Endodermal cell (in vitro differentiated cells): Measurements from ENCODE around the gene DKK3. TPM values are rescaled to one million over a fixed set of nuclear protein-coding genes. Genes with fewer than 3 reads are reported as not detected.

Experiments
- DNase-seq: peaks from one replicate; pipeline ENCODE4 v3.0.0-alpha.2; 2017
- H3K27ac ChIP-seq: 2 replicates; pipeline ENCODE4 v1.5.1; 2013; ENCODE audit warnings: mild to moderate bottlenecking, low read depth, low read length, moderate library complexity
- H3K27me3 ChIP-seq: 2 replicates; pipeline ENCODE4 v1.6.1; 2013; ENCODE audit warnings: mild to moderate bottlenecking, low read length, moderate library complexity; ENCODE audit not compliant: insufficient read depth, control insufficient read depth, poor library complexity, severe bottlenecking
- H3K36me3 ChIP-seq: 2 replicates; pipeline ENCODE4 v1.7.0; 2013; ENCODE audit warnings: mild to moderate bottlenecking, low read length, moderate library complexity; ENCODE audit not compliant: control insufficient read depth, insufficient read depth
- H3K4me1 ChIP-seq: one replicate; pipeline ENCODE4 v1.7.0; 2013; ENCODE audit warnings: low read length; ENCODE audit not compliant: control insufficient read depth, insufficient read depth
- H3K4me3 ChIP-seq: 2 replicates; pipeline ENCODE4 v1.5.1; 2013; ENCODE audit warnings: mild to moderate bottlenecking, low read length, moderate library complexity
- H3K9ac ChIP-seq: 2 replicates; pipeline ENCODE4 v1.6.1; 2013; ENCODE audit warnings: mild to moderate bottlenecking, low read length, moderate library complexity; ENCODE audit not compliant: poor library complexity, severe bottlenecking; ENCODE audit errors: extremely low read depth
- H3K9me3 ChIP-seq: 2 replicates; pipeline ENCODE4 v1.6.1; 2013; ENCODE audit warnings: mild to moderate bottlenecking, low read length, moderate library complexity; ENCODE audit not compliant: control insufficient read depth
- H3K27ac Mint-ChIP-seq: 2 replicates; pipeline ENCODE4 v1.8.0; 2020; ENCODE audit warnings: mixed read lengths
- H3K27me3 Mint-ChIP-seq: 2 replicates; pipeline ENCODE4 v1.8.0; 2021; ENCODE audit warnings: mild to moderate bottlenecking, mixed read lengths; ENCODE audit not compliant: insufficient read depth
- H3K36me3 Mint-ChIP-seq: 2 replicates; pipeline ENCODE4 v1.8.0; 2020; ENCODE audit warnings: low read depth, mixed read lengths
- H3K4me1 Mint-ChIP-seq: 2 replicates; pipeline ENCODE4 v1.8.0; 2020; ENCODE audit warnings: mixed read lengths
- H3K4me3 Mint-ChIP-seq: 2 replicates; pipeline ENCODE4 v1.8.0; 2020; ENCODE audit warnings: mild to moderate bottlenecking, moderate library complexity, mixed read lengths
- H3K9me3 Mint-ChIP-seq: 2 replicates; pipeline ENCODE4 v1.8.0; 2020; ENCODE audit warnings: mild to moderate bottlenecking, mixed read lengths
- WGBS, 2 experiments: methylation state at CpG; one replicate each; pipeline versions ENCODE4 v1.1.5 to v1.1.7; 2013; ENCODE audit warnings: missing lambda C conversion rate in 2 of 2, mixed read lengths in 1 of 2; ENCODE audit not compliant: insufficient coverage in 1 of 2, insufficient read length in 1 of 2; 5-methylcytosine and 5-hydroxymethylcytosine counted together
- total RNA-seq, 2 donors: library from RNA; stranded (reverse); fragmentation: NEBNext Ultra II Directional in 1 of 2; extraction: Animal tissue kit (Norgen Biotek cat#: 25700) in 1 of 2; gene quantifications; 2 replicates in 1 of 2; 3 replicates in 1 of 2; pipeline ENCODE4 v1.2.1, GENCODE V29; 2021
- TF ChIP-seq, protein P1 (sequence below): fragments of 200-600 bp; sonication (generic); conservative IDR thresholded peaks from 2 replicates; pipeline ENCODE4 v1.5.0; 2021; ENCODE audit warnings: antibody characterized with exemption, mild to moderate bottlenecking

Gene DKK3
- total RNA-seq, 2 donors from 2014 or later, result 18.8 to 42.6 TPM

DNA sequence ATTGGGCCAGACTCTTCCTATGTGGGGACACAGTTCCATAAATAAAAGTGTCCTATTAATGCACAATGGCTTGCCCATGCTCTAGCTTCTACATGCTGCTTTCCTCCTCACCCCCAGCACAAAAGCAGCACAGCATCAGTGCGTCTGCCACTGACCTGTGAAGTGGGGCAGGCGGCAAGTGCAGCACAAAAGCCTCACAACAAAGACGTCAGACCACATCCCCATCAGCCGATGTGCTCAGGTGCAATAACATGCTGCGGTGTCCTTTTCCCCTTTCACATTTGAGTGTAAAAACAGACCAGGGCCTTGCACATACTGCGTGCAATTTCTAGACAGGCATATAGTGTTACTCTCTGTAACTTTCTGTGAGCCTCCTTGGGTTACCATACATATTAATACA, 12.8 kb downstream of the DKK3 start:
- DNase-seq, result no peak
- 92% methylated on average over 4 to 6 of the region's 6 CpGs for WGBS, 2 experiments
- peaks cover 30% of the 10 kb centered on the region for H3K4me1 Mint-ChIP-seq
- Histone ChIP-seq H3K9ac (no peak overlapping the region), H3K36me3 (peaks cover 14% of the 10 kb centered on the region), H3K4me1 (peaks cover 15% of the 10 kb centered on the region), H3K27me3 (no peaks in the 10 kb centered on the region), H3K9me3 (no peaks in the 10 kb centered on the region), H3K27ac (no peak overlapping the region), H3K4me3 (no peak overlapping the region)
- peaks cover 15% of the 10 kb centered on the region for H3K36me3 Mint-ChIP-seq
- TF ChIP-seq, protein P1, sequence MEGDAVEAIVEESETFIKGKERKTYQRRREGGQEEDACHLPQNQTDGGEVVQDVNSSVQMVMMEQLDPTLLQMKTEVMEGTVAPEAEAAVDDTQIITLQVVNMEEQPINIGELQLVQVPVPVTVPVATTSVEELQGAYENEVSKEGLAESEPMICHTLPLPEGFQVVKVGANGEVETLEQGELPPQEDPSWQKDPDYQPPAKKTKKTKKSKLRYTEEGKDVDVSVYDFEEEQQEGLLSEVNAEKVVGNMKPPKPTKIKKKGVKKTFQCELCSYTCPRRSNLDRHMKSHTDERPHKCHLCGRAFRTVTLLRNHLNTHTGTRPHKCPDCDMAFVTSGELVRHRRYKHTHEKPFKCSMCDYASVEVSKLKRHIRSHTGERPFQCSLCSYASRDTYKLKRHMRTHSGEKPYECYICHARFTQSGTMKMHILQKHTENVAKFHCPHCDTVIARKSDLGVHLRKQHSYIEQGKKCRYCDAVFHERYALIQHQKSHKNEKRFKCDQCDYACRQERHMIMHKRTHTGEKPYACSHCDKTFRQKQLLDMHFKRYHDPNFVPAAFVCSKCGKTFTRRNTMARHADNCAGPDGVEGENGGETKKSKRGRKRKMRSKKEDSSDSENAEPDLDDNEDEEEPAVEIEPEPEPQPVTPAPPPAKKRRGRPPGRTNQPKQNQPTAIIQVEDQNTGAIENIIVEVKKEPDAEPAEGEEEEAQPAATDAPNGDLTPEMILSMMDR, result no peak
- no peaks in the 10 kb centered on the region for H3K27me3 Mint-ChIP-seq
- H3K4me3 Mint-ChIP-seq, result no peak overlapping the region
- H3K27ac Mint-ChIP-seq, result no peak overlapping the region
- H3K9me3 Mint-ChIP-seq, result no peaks in the 10 kb centered on the region

DNA sequence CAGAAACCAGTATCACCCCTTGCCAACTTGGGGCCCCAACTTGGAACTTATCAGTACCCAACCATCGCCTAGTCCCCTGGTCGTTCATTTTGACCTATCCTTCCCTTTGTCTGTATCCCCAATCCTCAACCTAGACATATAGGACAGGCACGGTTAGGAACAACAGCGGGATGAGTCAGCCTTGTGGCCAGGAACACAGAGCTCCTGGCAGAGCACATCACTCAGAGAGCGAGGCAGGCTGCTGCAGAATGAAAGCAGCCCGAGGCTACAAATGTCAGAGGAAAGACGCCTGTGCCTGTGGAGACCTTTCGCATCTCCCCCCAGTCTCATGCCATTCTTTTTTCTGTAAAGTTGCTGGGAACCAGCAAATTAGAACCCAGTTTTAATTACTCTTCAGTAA, 14.6 kb downstream of the DKK3 start:
- Mint-ChIP-seq H3K36me3 (peaks cover 18% of the 10 kb centered on the region), H3K4me3 (no peak overlapping the region), H3K4me1 (peaks cover 31% of the 10 kb centered on the region), H3K27ac (peak overlapping the region; percentile 15), H3K9me3 (no peaks in the 10 kb centered on the region), H3K27me3 (no peaks in the 10 kb centered on the region)
- peak overlapping the region; percentile 33 for H3K27ac ChIP-seq
- no peak overlapping the region for H3K9ac ChIP-seq
- H3K4me3 ChIP-seq, result no peak overlapping the region
- TF ChIP-seq, protein P1, result no peak
- H3K9me3 ChIP-seq, result no peaks in the 10 kb centered on the region
- WGBS, 2 experiments, result 53 to 74% methylated on average over 7 to 8 of the region's 8 CpGs
- DNase-seq, result no peak
- H3K27me3 ChIP-seq, result no peaks in the 10 kb centered on the region
- peaks cover 15% of the 10 kb centered on the region for H3K4me1 ChIP-seq
- H3K36me3 ChIP-seq, result peaks cover 13% of the 10 kb centered on the region

DNA sequence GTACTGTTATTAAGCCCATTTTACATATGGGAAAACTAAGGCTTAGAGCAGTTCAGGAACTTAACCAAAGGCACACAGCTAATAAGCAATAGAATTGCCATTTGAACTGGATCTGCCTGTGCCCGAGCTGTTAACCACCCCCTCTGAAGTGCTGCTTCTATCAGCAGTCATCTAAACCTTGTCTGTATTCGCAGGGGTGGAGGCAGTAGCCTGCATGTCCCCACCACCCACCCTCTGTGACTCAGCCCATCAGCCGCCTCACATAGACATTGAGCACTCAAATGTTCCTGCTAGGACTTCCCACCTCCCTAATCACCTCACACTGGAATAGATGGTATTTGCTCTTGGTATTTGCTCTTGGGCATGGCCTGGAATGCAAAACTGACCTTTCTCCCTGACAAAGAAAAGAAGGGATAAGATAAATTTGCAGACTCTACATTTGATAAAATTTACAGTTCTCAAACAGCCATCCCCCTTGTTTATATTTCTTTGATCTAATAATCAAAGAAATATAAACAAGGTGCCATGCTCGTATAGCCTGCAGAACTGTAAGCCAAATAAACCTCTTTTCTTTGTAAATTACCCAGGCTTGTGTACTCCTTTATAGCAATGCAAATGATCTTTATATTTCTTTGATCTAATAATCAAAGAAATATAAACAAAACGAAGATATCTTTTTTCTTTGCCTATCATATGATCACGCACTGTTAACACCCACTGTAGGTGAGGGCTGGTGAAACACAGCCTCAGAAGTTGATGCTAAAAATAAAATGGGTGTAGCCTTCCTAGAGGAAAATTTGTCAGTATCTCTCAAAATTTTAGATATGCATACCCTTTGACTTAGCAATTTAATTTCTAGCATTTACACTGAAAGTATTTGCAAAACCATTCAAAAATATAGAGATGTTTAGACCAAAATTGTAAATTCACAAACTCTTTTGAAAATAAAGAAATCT, 15.9 kb downstream of the DKK3 start:
- DNase-seq, result peak; percentile 88
- Histone ChIP-seq H3K36me3 (peaks cover 1% of the 10 kb centered on the region), H3K27ac (no peak overlapping the region), H3K4me1 (peaks cover 15% of the 10 kb centered on the region), H3K9ac (no peak overlapping the region), H3K4me3 (peak overlapping the region; percentile 26), H3K9me3 (no peaks in the 10 kb centered on the region), H3K27me3 (no peaks in the 10 kb centered on the region)
- Mint-ChIP-seq H3K36me3 (peaks cover 14% of the 10 kb centered on the region), H3K4me3 (no peak overlapping the region), H3K27ac (no peak overlapping the region), H3K27me3 (no peaks in the 10 kb centered on the region), H3K4me1 (peaks cover 43% of the 10 kb centered on the region), H3K9me3 (no peaks in the 10 kb centered on the region)
- TF ChIP-seq, protein P1, result no peak
- WGBS, 2 experiments, result 54 to 56% methylated on average over 2 to 6 of the region's 6 CpGs
